GM18861 (cell line): Measurements from ENCODE around the gene AUTS2.
"Not testable (repeated sequence)": the region's sequence is repeated elsewhere in the genome, so short reads cannot be mapped to it uniquely, and the experiment has no call there.

Experiments
- ATAC-seq: cut with Tn5 transposase; IDR thresholded peaks from one replicate; pipeline ENCODE4 v1.9.1; 2021; ENCODE audit not compliant: unreplicated experiment

Gene AUTS2

GRCh38 chr7:70711452-70711851 is 1113.2 kb downstream of the AUTS2 start:
- ATAC-seq: no peak

DNA sequence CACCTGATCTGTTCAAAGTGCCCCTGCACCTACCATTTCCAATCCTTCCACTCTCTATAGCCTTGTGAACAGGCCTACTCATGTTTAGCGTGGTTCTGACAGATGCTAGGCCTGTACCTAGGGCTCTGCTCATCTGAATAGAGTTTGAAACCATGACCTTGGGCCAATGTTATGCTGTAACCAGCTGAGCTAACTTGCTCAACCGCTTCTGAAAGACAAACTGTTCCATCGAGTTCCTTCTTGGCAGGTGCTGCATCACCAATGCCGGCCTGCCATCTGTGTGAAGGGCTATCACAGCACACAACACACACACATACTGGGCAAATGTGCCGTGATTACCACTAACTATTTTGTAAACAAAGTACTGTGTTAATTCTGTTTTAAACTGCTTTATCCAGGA is 1114.7 kb downstream of the AUTS2 start:
- ATAC-seq: no peak

DNA sequence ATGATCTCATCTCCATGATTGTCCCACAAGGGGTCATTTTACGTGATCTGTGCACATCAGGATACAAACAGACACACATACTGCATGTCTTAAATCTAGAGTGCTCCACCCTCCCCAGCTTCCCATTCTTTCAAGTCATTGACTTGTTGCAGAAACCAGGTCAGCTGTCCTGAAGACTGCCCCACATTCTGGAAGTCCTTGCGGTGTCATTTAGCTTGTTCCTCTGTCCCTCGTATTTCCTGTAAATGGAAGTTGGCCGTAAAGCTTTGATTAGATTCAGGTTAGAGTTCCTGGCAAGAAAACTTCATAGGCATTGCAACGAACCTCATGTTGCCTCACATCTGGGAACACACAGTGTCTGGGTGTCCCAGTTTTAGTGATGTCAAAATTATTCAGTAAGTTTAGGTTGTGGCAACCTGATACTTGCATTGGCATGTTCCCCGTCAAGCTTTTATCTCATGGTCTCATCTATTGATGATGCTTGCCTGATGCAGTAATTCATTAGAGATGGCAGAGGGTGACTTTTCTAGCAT is 1116.3 kb downstream of the AUTS2 start:
- ATAC-seq: no peak

- no peak for ATAC-seq
Observed at GRCh38 chr7:70717553-70718329, 1119.5 kb downstream of the AUTS2 start.

- no peak for ATAC-seq
Observed at GRCh38 chr7:70719125-70719524, 1120.8 kb downstream of the AUTS2 start.

- ATAC-seq: no peak
Observed at GRCh38 chr7:70720191-70720873, 1122.1 kb downstream of the AUTS2 start.

DNA sequence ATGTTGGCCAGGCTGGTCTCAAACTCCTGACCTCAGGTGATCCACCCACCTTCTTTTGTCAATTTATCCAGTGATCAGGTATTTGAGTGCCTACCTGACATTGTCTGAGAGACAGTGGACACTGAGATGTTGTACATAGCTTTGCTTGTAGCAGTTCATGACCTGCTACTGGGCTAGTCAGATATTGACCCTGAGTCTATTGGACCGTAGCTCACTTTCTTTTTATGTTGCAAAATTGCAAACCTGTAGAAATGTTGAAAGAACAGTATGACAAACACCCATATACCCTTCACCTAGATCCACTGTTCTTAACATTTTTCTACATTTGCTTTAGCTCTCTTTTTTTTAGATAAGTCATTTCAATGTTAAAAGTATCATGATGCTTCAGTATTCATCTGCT is 1123.2 kb downstream of the AUTS2 start:
- ATAC-seq: no peak

DNA sequence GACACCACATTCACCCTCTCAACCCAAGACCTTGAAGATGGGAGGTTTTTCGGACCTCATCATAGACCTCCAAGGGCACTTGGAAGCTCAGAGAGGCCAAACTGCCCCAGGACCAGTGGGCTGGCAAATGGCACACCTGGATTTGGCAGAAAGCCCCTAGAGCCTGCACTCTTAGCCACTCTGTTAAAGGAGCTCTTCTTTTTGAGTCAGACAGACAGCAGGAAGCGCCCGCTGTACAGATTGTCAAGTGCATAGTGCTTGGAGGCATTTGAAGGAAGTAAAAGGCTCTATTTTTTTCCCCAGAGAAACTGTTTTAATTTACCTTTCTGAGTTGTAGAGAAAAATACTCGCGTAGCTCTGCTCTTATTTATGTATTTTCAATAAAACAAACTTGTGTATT is 1125.1 kb downstream of the AUTS2 start:
- ATAC-seq: no peak

DNA sequence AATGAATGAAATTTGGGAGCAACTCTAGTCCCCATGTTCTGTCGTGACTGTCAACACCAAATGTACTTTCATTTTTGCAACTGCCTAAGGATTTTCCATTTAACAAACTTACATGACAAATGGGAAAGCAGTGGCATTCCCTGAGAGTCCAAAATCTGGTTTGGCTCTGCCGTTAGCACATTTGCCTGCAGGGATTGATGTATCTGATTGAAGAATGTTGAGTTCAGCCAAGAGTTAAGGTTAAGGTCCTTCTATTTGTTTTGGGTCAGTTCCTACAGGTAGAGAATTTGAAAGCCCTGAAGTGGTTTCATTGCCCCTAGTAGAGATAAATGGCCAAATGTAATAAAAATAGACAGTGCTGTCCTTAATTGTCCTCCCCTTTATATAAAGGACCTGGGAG is 1127.2 kb downstream of the AUTS2 start:
- ATAC-seq: no peak

- no peak for ATAC-seq
Observed at GRCh38 chr7:70726294-70726693, 1128.0 kb downstream of the AUTS2 start.

DNA sequence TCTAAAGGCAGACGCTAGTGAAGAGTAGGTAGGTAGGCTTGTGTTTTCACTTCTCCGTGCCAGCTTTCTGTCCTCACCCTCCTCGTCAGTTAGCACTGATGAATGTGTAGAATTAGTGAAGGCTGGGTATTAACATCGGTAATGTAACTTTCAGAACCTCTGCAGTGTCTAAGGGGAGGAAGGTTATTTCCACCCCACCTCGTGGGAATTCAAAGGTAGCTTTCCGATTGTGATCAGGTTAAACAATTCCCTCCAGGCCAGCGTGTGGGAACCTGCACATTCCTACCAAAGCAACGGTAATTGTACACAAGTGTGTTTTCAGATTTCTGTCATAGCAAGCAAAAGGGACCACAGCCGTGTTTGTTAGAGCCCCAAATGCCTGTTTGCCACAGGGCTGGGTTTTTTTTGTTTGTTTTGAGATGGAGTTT is 1128.7 kb downstream of the AUTS2 start:
- ATAC-seq: peak; percentile 59

DNA sequence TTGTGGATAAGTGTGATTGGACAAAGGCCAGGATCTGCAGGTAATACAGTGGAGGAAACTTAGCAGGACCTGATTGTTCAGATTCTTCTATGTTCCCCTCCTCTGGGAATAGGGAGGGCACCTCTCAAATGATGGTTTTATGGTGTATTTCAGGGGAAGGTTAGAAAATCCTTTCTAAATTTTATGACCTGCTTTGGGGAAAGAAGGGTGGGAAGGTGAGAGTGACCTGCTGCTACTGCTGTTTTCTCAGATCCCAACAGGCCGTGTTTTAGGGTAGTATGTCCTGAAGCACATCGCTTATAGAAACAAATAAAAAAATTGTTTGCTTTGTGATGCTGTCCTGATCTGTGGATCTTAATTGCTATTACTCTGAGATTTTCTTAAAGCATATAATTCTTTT is 1129.6 kb downstream of the AUTS2 start:
- no peak for ATAC-seq

GRCh38 chr7:70728872-70729552 is 1130.7 kb downstream of the AUTS2 start:
- ATAC-seq: no peak

GRCh38 chr7:70729553-70730157 is 1131.4 kb downstream of the AUTS2 start:
- not testable (repeated sequence) for ATAC-seq

GRCh38 chr7:70730451-70731110 is 1132.3 kb downstream of the AUTS2 start:
- ATAC-seq: no peak

GRCh38 chr7:70733090-70733489 is 1134.8 kb downstream of the AUTS2 start:
- no peak for ATAC-seq

DNA sequence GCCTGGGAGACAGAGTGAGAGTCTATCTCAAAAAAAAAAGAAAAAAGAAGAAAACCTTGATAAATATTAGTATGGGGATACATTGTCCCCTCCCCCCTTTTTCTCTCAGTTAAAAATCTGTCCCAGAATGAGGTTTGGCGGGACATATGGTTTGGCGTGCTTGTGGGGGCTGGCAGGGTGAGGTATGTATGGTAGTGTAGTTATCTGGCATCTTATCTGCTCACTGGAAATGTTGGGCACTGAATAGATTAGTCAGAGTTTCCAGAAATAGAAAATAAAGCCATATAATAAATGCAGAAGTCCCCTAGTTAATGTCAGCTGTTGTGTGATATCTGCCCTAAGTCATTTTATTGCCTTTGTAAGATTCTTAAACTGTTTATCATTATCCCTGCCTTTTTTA is 1136.1 kb downstream of the AUTS2 start:
- no peak for ATAC-seq

DNA sequence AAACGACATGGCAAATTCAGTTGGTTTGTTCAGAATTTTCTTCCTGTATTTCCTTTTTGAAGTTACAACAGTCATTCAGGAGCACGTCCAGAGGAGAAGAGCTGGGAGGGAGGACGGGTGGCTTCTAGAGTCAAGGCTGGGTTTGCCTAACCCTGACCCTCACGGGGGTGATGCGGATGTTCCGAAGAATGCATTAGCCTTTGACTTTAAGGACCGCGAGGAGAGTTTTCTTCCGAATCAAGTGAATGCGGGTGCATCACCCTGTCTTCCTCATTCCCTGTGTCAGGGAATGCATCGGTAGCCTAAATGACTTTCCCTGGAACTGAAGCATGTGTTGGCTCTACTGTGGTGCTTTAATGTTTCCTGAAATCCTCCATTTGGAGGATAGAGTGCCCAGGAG is 1137.0 kb downstream of the AUTS2 start:
- ATAC-seq: no peak

- no peak for ATAC-seq
Observed at GRCh38 chr7:70736715-70737460, 1138.6 kb downstream of the AUTS2 start.
